A549 (cell line): ENCODE measurements around the gene JARID2. TPM values are rescaled to one million over a fixed set of nuclear protein-coding genes. Genes with fewer than 3 reads are reported as not detected.

ENCODE experiments used
- ATAC-seq, 2 experiments: fragments of 200-7000 bp in 1 of 2; fragments of >200 bp in 1 of 2; cut with Nextera tagmentation in 1 of 2; cut with Tn5 transposase in 1 of 2; 3 replicates each; pipeline versions ENCODE4 v1.8.0 to v1.9.1; 2018 to 2020; ENCODE audit warnings: mild to moderate bottlenecking in 1 of 2, moderate library complexity in 1 of 2
- CTCF ChIA-PET: fragments of 300-600 bp; sonication (Branson Sonifier 250); formaldehyde crosslinking; extraction: SDS; loops from one replicate; lab custom pipeline; 2021; ENCODE audit warnings: antibody characterized with exemption, inconsistent platforms; lab: Yijun Ruan, JAX
- POLR2A ChIA-PET: fragments of 350-600 bp; formaldehyde crosslinking; extraction: SDS; loops from one replicate; lab custom pipeline; 2021; ENCODE audit warnings: antibody characterized with exemption, inconsistent platforms; lab: Yijun Ruan, JAX
- DNase-seq, 2 experiments: peaks; one replicate each; pipeline versions ENCODE4 v3.0.0 to v3.0.0-alpha.2; 2011 to 2016; ENCODE audit warnings: low read depth in 1 of 2, low spot score in 1 of 2
- FAIRE-seq: peaks from 2 replicates; lab custom pipeline; 2011; peaks lifted over from hg19 to GRCh38; lab: Jason Lieb, UNC
- H3K27ac ChIP-seq, 2 experiments: fragments of >200 bp; sonication (Bioruptor Twin); formaldehyde crosslinking; 3 replicates each; pipeline ENCODE4 v1.5.1; 2016 to 2017
- H3K4me1 ChIP-seq: fragments of >200 bp; sonication (Bioruptor Twin); formaldehyde crosslinking; 3 replicates; pipeline ENCODE4 v1.6.1; 2016
- H3K4me2 ChIP-seq: fragments of >200 bp; sonication (Bioruptor Twin); formaldehyde crosslinking; 3 replicates; pipeline ENCODE4 v1.6.1; 2016
- H3K4me3 ChIP-seq: fragments of >200 bp; sonication (Bioruptor Twin); formaldehyde crosslinking; 3 replicates; pipeline ENCODE4 v1.5.1; 2016
- H3K9me3 ChIP-seq: fragments of >200 bp; sonication (Bioruptor Twin); formaldehyde crosslinking; 3 replicates; pipeline ENCODE4 v1.6.1; 2016
- BHLHE40 ChIP-seq: IDR thresholded peaks from 2 replicates; pipeline ENCODE4 v1.6.1; 2012; ENCODE audit warnings: low read depth, low read length, inconsistent platforms
- CBX2 ChIP-seq: fragments of 200-600 bp; sonication (generic); IDR thresholded peaks from 2 replicates; pipeline ENCODE4 v1.6.1; 2016; ENCODE audit warnings: low read depth, mild to moderate bottlenecking, borderline replicate concordance
- CHD2 ChIP-seq: fragments of 150-350 bp; IDR thresholded peaks from 2 replicates; pipeline ENCODE4 v1.6.1; 2014; ENCODE audit warnings: low read length; ENCODE audit not compliant: partially characterized antibody
- CHD4 ChIP-seq: fragments of 200-600 bp; sonication (generic); IDR thresholded peaks from 2 replicates; pipeline ENCODE4 v1.6.1; 2016; ENCODE audit warnings: antibody characterized with exemption, mild to moderate bottlenecking, borderline replicate concordance
- CTCF ChIP-seq: fragments of >200 bp; sonication (Bioruptor Twin); formaldehyde crosslinking; IDR thresholded peaks from 3 replicates; pipeline ENCODE4 v1.5.1; 2016
- ESRRA ChIP-seq: fragments of 150-350 bp; IDR thresholded peaks from 2 replicates; pipeline ENCODE4 v1.6.1; 2014; ENCODE audit warnings: mild to moderate bottlenecking, low read length, borderline replicate concordance
- GATA3 ChIP-seq: IDR thresholded peaks from 2 replicates; pipeline ENCODE4 v1.6.1; 2012; ENCODE audit warnings: borderline replicate concordance
- HMGXB4 ChIP-seq: fragments of 250-450 bp; sonication (Bioruptor Pico); IDR thresholded peaks from 2 replicates; pipeline ENCODE4 v1.5.0; 2021; ENCODE audit warnings: mild to moderate bottlenecking, moderate library complexity, borderline replicate concordance
- HOXB13 ChIP-seq: fragments of 250-450 bp; sonication (Bioruptor Pico); IDR thresholded peaks from 2 replicates; pipeline ENCODE4 v1.5.0; 2020; ENCODE audit warnings: low read depth, mild to moderate bottlenecking, moderate library complexity
- JUNB ChIP-seq: fragments of >200 bp; sonication (Bioruptor Twin); formaldehyde crosslinking; IDR thresholded peaks from 2 replicates; pipeline ENCODE4 v1.6.1; 2016
- MAFK ChIP-seq: fragments of 450-650 bp; IDR thresholded peaks from 2 replicates; pipeline ENCODE4 v1.6.1; 2014; ENCODE audit not compliant: partially characterized antibody
- MAX ChIP-seq: IDR thresholded peaks from 2 replicates; pipeline ENCODE4 v1.6.1; 2012
- NFE2L2 ChIP-seq: fragments of 150-350 bp; conservative IDR thresholded peaks from 2 replicates; pipeline ENCODE4 v1.6.1; 2014; ENCODE audit warnings: low read length
- NR3C1 ChIP-seq: fragments of >200 bp; sonication (Bioruptor Twin); formaldehyde crosslinking; IDR thresholded peaks from 3 replicates; pipeline ENCODE4 v1.6.1; 2017
- POLR2A ChIP-seq: IDR thresholded peaks from 2 replicates; pipeline ENCODE4 v1.6.1; 2012; ENCODE audit warnings: mild to moderate bottlenecking, low read length
- POLR2AphosphoS2 ChIP-seq: conservative IDR thresholded peaks from 2 replicates; pipeline ENCODE4 v1.6.1; 2012; ENCODE audit warnings: low read length, improper control_type of control experiment, inconsistent platforms
- RARB ChIP-seq: fragments of 250-450 bp; sonication (Bioruptor Pico); IDR thresholded peaks from 2 replicates; pipeline ENCODE4 v1.8.0; 2021; ENCODE audit warnings: mild to moderate bottlenecking, moderate library complexity
- RCOR1 ChIP-seq: fragments of 150-350 bp; IDR thresholded peaks from 2 replicates; pipeline ENCODE4 v1.6.1; 2014; ENCODE audit warnings: antibody characterized with exemption, low read length, low read depth
- TFCP2L1 ChIP-seq: fragments of 250-450 bp; sonication (Bioruptor Pico); IDR thresholded peaks from 2 replicates; pipeline ENCODE4 v1.5.0; 2021; ENCODE audit warnings: mild to moderate bottlenecking
- USF2 ChIP-seq: fragments of 450-650 bp; IDR thresholded peaks from 2 replicates; pipeline ENCODE4 v1.6.1; 2014; ENCODE audit warnings: antibody characterized with exemption
- ZSCAN20 ChIP-seq: fragments of 250-450 bp; sonication (Bioruptor Pico); IDR thresholded peaks from 2 replicates; pipeline ENCODE4 v1.8.0; 2022; ENCODE audit warnings: mild to moderate bottlenecking, moderate library complexity
- WGBS: methylation state at CpG from one replicate; pipeline ENCODE4 v1.1.6; 2017; ENCODE audit errors: missing lambda C conversion rate; 5-methylcytosine and 5-hydroxymethylcytosine counted together
- polyA plus RNA-seq, 4 experiments: library from polyadenylated mRNA; depleted of rRNA in 3 of 4; stranded (reverse); fragments of >200 nt; fragmentation: RNase III in 1 of 4; extraction: RNeasy Plus Mini Kit Qiagen cat#74134 plus additional on column Dnase treatment in 1 of 4; gene quantifications; 2 replicates in 3 of 4; 3 replicates in 1 of 4; pipeline ENCODE4 v1.2.3, GENCODE V29; 2011 to 2017

Gene JARID2
- polyA plus RNA-seq, 2 of the 4 experiments (the other 2 are of a cell fraction), result 7.8 to 8.3 TPM

- TF ChIP-seq CHD4 (no peak), JUNB (no peak), BHLHE40 (no peak), TFCP2L1 (CRISPR knock-in tag) (no peak), RCOR1 (no peak), POLR2AphosphoS2 (no peak), ESRRA (no peak), RARB (CRISPR knock-in tag) (no peak), HMGXB4 (CRISPR knock-in tag) (no peak), CHD2 (no peak), HOXB13 (CRISPR knock-in tag) (no peak), ZSCAN20 (CRISPR knock-in tag) (no peak), NR3C1 (no peak), GATA3 (no peak), CTCF (no peak), MAX (no peak), POLR2A (no peak)
- TF ChIP-seq, all 56 proteins: peak for 0
- FAIRE-seq (no peak), DNase-seq (no peak), ATAC-seq (no peak)
- Histone ChIP-seq H3K27ac (no peak overlapping the region), H3K4me1 (peaks cover 17% of the 10 kb centered on the region; the same call in 2 of the 3 replicates), H3K9me3 (no peaks in the 10 kb centered on the region), H3K4me3 (no peak overlapping the region), H3K4me2 (no peak overlapping the region)
- ChIA-PET POLR2A (no interaction called here), CTCF (no interaction called here)
- 83% methylated on average over 5 of the region's 5 CpGs for WGBS
These were observed 111.1 kb downstream of the JARID2 start for GRCh38 chr6:15356937-15357336.

GRCh38 chr6:15357782-15358181 lies 111.9 kb downstream of the JARID2 start:
- CTCF ChIA-PET, result no interaction called here
- Histone ChIP-seq H3K9me3 (no peaks in the 10 kb centered on the region), H3K4me2 (no peak overlapping the region), H3K4me1 (peaks cover 15% of the 10 kb centered on the region; the same call in 2 of the 3 replicates)
- no peak for ATAC-seq
- TF ChIP-seq NFE2L2 (no peak), USF2 (no peak), MAX (no peak), CBX2 (no peak), POLR2A (no peak), RARB (CRISPR knock-in tag) (no peak), TFCP2L1 (CRISPR knock-in tag) (no peak), ZSCAN20 (CRISPR knock-in tag) (no peak), RCOR1 (no peak), MAFK (no peak), JUNB (no peak)
- TF ChIP-seq, all 56 proteins: peak for 0
- POLR2A ChIA-PET, result no interaction called here
- Histone ChIP-seq H3K27ac (no peak overlapping the region), H3K4me3 (no peak overlapping the region)
- no peak for FAIRE-seq
- WGBS, result 85% methylated on average over 5 of the region's 5 CpGs
- DNase-seq, result no peak
